EH (cell line): ENCODE measurements around the gene TTYH2.
A peak's percentile ranks its signal among the peaks of the same experiment; 100 is the strongest.
"Not testable (repeated sequence)": the region's sequence is repeated elsewhere in the genome, so short reads cannot be mapped to it uniquely, and the experiment has no call there.

Experiments used
- DNase-seq: peaks from one replicate; pipeline ENCODE4 v3.0.0-alpha.2; 2015; ENCODE audit warnings: low read depth

TTYH2 gene, protein sequence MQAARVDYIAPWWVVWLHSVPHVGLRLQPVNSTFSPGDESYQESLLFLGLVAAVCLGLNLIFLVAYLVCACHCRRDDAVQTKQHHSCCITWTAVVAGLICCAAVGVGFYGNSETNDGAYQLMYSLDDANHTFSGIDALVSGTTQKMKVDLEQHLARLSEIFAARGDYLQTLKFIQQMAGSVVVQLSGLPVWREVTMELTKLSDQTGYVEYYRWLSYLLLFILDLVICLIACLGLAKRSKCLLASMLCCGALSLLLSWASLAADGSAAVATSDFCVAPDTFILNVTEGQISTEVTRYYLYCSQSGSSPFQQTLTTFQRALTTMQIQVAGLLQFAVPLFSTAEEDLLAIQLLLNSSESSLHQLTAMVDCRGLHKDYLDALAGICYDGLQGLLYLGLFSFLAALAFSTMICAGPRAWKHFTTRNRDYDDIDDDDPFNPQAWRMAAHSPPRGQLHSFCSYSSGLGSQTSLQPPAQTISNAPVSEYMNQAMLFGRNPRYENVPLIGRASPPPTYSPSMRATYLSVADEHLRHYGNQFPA

DNA sequence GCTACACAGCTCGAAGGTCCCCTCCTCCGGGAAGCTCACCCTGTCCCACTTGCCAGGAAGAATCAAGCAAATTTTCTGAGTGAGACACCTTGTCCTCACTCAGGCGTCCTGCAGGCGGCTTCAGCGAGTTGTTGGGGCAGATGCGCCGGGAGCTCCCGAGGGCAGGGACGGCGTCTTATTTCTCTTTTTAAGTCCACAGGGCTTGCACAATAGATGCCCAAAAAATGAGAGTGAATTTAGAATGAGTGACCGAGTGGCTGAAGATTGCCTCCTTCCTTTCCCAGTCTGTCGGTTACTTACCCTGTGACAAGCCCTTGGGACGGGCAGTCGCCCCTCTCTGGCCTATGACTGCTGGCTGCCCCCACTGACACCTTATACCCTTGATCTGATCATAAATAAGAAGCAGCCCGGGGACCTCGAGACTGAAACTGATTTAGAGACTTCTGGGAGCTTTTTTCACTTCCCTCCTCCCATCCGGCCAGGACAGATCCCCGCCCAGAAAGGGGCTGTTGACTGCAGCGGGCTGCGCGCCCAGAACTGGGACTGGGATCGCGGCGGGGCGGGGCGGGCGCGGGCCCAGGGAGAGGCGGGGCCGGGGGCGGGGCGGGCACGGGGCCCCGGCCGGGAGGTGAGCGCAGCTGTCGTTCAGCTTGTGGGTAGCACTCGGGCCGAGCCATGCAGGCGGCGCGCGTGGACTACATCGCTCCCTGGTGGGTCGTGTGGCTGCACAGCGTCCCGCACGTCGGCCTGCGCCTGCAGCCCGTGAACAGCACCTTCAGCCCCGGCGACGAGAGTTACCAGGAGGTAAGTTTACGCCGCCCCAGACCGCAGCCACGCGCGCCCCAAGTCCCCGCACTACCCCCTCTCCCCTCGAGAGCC is at the start of gene TTYH2:
Gene TTYH2, plus strand, starts transcription at position 659 of the 879 bp plus-strand sequence. Its CDS starts 17 bp downstream, at position 676.
- DNase-seq = peak; percentile 88

DNA sequence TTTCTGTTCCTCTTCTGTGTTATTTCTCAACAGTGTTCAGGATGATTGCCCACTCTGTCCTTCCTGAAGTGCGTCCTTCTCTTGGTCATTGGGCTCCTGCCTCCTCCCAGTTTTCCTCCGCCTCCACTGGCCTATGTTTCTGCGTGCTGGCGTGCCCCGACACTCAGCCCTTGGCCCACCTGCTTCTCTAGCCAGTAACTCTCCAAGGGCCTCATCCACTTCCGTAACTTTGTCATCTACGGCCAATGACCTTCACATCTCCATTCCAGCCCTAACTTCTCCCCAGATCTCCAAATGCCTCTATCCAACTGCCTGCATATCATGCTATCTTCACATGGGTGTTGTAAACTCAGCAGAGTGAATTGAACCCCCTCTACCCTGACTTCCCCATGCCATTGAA is 49.5 kb upstream of the TTYH2 start:
- DNase-seq = no peak

DNA sequence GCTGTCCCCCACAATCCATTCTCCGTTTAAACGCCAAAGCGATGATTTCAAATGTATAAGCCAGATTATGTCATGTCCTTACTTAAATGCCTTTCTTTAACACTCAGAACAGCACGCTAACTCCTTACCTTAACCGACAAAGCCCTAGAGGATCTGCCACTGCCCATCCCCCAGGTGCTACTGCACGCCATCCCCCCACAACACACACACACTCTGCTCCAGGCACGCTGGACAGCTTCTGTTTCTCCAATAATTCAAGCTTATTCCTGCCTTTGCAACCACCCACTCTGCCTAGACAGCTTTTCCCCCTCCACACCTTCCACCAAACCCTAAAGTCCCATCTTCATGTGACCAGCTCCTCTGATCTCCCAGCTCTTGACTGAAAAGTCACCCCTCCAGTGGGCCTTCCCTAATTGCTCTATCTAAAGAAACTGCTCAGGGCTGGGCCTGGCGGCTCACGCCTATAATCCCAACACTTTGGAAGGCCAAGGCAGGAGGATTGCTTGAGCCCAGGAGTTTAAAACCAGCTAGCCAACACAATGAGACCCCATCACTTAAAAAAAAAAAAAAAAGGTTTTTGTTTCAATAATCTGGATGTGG is 48.8 kb upstream of the TTYH2 start:
- DNase-seq = no peak

DNA sequence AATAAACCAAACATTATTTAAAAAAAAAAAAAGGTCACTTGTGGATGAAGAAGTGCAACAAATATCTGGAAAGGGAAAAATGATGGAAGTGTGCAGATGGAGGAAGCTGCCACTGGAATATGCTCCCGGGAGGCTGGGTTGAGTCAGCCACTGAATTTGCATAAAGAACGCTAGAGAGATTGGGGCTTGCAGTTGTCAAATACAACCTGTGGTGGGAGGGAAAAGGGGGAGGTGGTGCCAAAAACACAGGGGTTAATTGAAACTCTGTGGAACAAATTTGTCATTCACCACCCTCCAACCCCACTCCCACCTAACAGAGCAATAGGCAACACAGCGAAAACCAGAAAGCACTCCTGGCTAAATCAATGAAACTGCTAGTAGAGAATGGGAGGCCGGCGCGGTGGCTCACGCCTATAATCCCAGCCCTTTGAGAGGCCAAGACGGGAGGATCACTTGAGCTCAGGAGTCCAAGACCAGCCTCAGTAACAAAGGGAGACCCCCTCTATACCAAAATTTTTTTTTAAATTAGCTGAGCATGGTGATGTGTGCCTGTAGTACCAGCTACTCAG is 47.5 kb upstream of the TTYH2 start:
- no peak for DNase-seq

DNA sequence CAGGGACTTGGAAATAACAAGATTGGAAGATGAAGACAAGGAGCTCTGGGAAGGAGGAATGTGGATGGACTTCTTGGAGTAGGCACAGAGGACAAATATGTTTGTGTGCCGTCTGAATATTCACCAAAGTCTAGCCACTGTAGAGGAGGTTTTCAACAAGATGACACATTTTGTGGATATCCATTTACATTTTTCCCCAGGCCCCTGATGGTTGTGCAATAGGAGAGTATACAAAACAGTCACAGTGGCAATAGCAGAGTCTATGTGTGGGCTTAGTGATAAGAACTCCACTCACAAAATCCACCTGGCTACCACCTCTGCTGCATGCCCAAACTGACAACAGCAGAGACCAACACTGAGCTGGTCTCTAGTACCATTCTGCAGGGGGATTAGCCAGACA is 42.4 kb upstream of the TTYH2 start:
- no peak for DNase-seq

DNA sequence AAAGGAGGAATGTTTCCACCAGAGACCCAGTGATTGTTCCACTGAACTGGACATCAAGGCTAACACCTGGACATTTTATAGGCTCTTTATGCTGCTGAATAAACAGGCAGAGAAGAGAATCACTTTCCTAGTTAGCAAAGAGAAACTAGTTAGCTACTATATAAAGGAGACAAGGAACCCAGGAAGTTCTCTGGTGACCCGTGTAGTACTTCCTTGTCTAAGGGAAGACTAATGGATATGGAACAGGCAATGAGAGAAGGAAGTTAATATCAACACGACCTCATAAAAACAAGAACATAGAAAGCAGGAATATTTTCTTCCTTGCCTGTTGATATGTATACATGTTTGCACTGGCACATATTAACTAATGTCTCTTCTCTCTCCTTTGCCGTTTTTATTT is 40.7 kb upstream of the TTYH2 start:
- DNase-seq = no peak

DNA sequence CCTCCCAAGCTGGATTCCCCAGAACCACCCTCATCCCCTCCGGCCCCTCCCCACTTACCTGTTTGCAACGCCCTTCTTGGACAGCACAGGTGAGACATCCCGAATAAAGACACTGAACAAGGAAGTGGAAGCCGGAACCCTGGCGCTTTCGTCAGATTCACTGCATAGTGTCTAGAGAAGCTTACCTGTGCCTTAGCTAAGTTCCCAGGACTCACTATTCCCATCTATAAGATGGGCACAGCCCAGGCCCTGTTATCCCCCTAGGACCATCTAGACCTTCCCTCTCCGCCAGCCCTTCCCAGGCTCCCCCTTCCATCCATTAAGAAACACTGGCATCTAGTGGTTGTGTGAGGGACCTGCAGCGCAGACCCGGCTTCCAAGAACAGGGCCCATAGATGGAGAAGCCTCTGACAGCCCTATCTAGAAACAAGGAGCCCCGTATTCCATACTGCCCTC is 36.8 kb upstream of the TTYH2 start:
- DNase-seq = peak; percentile 61

DNA sequence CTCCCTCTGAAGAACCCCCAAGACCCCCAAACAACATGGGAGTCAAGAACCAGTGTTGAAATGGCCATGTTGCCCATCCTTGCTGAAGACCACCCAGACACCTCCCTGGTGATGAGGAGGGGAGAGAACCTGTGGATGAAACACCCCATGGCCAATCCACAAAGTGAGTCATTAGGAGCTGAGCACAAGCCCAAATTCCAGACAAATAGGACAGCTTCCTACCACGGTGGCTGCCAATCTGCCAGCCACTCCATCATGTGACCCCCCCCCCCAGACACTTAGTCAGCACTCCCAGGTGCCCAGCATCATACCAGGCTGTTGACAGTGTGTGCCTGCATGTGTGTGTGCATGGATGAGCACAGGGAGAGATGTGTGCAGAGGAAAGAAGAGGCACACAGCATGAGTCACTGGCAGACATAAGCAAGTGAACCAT is 36.3 kb upstream of the TTYH2 start:
- DNase-seq = peak; percentile 8

DNA sequence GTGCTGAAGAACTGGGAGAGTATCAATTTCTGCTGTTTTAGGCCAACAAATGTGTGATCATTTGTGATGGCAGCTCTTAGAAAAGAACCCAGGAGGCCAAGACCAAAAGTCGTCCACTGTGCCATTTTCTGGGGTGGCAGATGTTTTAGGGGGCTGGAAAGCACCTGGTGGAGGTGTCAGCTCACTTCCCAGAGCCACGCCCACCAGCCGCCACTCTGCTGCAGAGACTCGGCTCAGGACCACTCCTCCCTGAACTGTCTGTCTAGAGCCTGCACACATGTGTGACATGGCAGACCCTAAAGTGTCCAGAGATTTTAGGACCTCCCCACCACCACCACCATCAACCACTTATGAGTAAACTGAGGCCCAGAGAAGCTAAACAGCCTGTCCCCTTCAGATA is 33.8 kb upstream of the TTYH2 start:
- DNase-seq = no peak

DNA sequence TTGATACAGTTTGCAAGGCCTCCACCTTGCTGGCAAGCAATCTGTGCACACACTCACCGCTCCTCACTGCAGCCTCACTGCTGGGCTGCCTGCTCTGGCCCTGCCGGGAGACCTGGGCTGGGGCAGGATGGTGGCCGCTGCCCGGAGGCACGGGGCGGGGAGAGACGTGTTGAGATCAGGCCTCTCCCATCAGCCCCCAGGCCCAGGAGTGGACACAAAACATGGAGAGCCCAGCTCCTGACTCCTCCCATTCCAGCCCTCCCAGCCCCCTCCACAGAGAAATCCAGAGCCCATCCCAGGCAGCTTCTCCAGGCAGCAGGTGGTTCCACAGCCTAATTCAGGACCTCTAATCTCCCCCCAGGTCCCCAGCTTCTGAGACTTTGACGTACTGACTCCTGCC is 33.0 kb upstream of the TTYH2 start:
- DNase-seq = no peak

DNA sequence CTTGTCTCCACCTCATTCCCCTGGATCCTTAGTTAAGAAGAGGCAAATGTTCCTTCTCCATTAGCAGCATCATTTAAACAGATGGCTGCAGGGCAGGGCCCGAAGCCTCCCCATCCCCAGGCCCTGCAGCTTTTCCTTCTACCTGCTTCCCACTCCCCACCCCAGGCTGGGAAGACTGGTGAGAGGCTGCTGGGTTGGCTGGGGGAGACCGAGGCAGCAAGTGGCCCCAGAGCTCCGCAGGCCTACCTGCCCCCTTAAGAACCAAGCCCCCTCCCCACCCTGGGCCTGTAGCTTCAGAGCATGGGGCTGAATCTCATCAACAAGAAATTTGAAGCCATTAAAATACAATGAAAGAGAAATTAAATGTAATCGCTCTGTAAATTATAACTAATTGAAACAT is 32.0 kb upstream of the TTYH2 start:
- DNase-seq = no peak

DNA sequence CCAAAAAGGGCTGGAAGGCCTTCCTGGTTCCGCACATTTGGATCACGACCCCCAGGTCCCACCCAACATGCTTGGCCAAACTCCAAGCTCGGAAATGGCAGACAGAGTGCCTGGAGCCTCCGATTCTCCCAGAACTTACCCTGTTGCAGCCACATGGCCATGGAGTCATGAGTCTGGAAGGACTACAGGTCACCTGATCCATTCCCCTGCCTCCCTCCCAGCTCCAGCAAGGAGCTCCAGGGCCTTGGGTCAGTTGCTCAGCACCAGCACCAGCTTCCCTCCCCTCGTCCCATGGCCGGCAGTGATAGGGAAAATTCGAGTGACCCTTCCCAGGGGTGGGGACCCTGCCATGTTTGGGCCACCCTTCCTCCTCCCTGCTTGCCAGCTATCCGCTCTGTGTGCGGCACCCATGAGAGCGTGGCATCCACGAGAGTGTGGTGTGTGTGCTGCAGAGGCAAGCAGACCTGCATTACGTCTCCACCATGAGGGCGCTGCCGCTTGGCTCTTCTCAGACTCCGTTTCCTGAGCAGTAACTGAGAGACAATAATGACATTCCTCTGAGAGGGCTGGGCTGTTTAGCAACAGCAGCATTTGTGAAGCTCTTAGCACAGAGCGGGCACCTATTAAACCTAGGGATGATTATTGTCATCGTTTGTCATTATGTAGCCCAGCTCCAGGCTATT is 31.2 kb upstream of the TTYH2 start:
- no peak for DNase-seq

DNA sequence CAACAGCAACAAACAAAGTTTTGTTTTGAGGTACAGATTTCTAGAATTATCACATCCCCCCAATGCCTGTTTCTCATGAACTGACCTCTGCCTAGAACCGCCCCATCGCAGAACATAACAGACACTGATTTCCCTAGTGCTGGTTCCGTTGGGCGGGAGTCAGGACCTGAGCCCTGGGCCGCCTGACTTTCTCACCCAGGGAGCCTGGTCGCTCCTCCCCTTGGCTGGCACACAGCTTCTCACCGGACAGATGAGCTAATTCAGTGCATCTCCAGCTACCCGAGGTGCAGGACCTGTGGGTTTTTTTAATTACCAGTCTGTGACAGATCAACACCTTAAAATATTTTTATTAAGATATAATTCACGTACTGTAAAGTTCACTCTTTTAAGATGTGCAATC is 30.0 kb upstream of the TTYH2 start:
- no peak for DNase-seq

DNA sequence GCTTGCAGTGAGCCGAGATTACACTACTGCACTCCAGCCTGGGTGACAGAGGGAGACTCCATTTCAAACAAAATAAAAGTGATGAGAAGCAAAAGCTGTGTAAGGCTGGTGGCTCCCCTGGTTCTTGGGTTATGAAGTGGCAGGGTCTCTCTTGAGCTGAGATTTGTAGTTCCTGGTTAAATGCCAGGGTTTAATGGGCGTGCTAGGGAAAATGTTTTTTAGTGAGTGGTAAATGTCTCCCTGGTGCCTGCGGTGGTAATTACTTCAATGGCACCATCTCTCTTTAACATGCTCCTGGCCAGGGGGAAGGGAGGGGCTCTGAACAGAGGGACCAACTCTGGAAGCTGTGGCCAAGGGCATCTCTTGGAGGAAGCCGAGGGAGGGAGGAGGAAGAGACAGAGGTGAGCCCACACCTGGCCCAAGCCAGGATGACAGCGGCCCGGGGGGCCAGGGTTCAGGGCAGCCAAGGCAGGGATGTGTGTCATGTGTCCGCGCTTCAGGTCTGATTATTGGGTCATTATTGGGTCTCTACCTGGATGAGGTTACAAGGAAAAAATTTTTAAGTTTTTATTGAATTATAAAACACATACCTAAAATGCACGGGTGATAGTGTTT is 27.7 kb upstream of the TTYH2 start:
- no peak for DNase-seq

DNA sequence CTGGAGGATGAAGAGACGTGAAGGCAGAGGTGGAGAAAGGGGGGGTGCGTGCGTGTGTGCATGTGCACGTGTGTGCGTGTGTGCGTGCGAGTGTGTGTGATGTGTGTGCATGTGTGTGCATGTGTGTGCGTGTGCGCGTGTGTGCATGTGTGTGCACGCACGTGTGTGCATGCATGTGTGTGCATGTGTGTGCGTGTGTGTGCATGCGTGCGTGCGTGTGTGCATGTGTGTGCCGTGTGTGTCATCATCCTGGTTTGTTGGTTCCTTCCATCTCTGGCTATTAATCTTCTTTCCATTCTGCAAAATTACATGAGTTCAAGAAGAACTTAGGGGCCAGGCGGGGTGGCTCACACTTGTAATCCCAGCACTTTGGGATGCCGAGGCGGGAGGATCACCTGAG is 26.9 kb upstream of the TTYH2 start:
- no peak for DNase-seq

DNA sequence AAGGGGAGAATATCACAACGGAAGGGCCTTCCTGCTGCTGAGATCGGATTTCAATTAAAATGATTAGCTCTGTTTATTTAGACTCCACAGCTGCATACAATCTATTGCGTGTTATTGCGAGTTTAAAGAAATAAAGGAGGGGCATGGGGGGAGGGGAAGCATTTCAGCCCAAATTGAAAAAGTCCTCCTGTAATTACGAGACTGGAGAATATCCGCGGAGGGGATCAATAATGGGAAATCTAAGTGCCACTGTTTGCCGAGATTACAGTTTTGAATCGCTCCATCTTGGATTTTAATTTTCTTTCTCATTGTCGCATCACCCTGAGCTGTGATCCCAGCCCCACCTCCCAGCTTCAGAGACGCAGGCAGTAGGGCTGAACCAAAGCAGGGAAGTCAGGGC is 25.6 kb upstream of the TTYH2 start:
- DNase-seq = no peak

DNA sequence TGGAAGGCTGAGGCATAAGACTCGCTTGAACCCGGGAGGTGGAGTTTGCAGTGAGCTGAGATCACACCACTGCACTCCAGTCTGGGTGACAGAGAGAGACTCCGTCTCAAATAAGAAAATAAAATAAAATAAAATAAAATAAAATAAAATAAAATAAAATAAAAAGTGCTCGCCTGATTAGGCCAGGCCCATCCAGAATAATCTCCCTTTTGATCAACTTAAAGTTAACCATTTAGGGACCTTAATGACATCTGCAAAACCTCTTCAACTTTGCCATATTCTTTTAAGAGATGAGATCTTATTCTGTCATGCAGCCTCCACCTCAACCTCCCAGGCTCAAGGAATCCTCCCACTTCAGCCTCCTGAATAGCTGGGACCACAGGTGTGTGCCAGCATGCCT is 24.7 kb upstream of the TTYH2 start:
- DNase-seq = not testable (repeated sequence)

DNA sequence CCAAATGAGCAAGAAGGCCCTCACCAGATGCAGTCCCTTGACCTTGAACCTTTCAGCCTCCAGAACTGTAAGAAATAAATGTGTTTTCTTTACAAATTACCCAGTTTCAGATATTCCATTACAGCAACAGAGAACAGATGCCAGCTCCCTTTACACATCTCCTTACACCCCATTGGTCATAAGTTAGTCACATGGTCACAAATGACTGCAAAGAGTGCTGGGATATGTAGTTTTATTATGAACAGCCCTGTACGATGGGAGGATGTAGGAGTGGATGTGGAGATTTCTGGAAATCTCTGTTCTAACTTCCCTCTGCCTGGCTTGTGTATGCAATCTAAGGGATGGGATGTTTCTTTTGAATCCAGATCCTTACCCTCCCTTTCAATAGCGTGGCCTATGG is 23.2 kb upstream of the TTYH2 start:
- peak; percentile 69 for DNase-seq

DNA sequence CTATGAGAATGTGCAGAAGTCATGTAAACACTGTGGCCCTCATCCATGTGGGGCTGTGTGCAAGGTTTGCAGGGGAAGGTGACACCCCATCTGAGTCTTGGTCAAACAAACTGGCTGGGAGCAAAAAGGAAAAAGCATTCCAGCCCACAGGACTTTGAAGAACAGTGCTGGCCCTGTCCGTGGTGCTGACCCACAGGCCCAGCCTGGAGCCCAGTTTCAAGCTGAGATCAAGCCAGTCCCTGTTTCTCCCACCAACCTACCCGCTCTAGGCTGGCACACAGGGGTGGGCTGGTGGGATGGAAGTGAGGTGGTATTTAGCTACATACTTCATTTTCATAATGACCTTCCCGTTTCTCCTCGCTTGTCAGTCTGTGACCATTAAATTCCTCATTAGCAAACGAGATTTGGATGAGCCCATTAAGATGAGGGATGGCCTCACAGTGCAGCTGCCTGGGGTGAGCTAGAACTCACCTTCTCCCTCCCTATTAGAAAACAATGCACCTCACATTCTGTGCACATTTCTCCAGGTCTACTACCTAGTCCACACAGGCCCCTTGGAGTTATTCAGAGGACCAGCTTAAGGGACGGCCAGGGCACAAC is 22.5 kb upstream of the TTYH2 start:
- peak; percentile 38 for DNase-seq

DNA sequence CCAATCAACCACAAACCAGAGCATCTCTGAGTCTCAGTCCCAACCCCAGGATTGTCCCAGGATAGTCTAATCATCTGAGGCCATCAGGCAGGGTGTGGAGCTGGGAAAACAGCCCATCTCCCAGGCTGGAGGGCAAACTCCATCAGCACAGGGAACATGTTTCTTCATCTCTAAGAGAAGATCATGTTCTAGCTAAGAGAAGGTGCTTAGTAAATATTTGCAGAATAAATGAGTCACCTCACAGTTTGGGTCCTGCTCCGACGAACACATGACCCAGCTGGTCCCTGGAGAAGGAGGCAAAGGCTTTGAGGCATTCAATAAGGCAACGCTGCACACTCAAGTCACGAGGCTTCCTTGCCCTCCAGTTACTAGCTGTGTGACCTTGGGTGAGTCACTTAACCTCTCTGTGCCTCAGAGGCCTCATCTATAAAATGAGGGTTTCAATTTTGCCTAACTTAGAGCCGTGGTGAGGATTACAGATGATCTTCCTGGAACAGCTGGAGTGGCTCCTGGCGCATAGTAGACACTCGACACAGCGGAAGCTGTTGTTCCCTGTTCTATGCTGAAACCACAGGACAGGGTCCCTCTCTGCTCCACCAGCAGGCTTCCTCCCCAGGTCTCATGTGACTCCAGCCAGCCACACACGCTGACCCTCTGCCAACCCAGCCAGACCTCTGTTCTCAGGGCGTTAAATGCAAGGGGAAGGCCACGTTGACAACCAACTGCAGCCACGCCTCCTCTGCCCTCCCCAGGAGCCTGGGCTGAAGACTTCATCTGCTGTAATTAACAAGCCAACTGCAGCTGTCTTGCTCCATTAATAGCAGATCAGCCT is 20.2 kb upstream of the TTYH2 start:
- no peak for DNase-seq
